ENCODE measurements around the gene PLEKHA8. TPM values are rescaled to one million over a fixed set of nuclear protein-coding genes. Genes with fewer than 3 reads are reported as not detected.

Gene PLEKHA8
- total and polyA plus RNA-seq, 10 donors, result 1.4 to 13.6 (median 8.4) TPM

GRCh38 chr7:30087371-30087770 lies 59.2 kb downstream of the PLEKHA8 start:
- H3K4me1 ChIP-seq, result no peaks in the 10 kb centered on the region
- no peaks in the 10 kb centered on the region for H3K9me3 ChIP-seq
- intact Hi-C loops (cut with DNase I; ENCODE audit: low total_unique reads), result no loop called here
- H3K4me3 ChIP-seq, result no peak overlapping the region
- H3K27me3 ChIP-seq (replicated peaks in 1 of 7), result no peaks in the 10 kb centered on the region
- DNase-seq, result no peak
- peaks cover 0 to 18% (median 0%) of the 10 kb centered on the region in 6 donors for H3K36me3 ChIP-seq
- H3K27ac ChIP-seq, result no peak overlapping the region
- no peak for TF ChIP-seq POLR2A (IDR thresholded peaks at IDR 0.05)
- TF ChIP-seq CTCF (IDR thresholded peaks at IDR 0.05 in 8 of 11, conservative IDR thresholded peaks at IDR 0.05 in 3 of 11), result no peak
- TF ChIP-seq POLR2AphosphoS5 (IDR thresholded peaks at IDR 0.05), result no peak

- no peaks in the 10 kb centered on the region for H3K4me1 ChIP-seq
- no peak overlapping the region for H3K27ac ChIP-seq
- peaks cover 0 to 15% (median 0%) of the 10 kb centered on the region in 6 donors for H3K36me3 ChIP-seq
- intact Hi-C loops (cut with DNase I; ENCODE audit: low total_unique reads), result no loop called here
- no peak for DNase-seq
- no peak for TF ChIP-seq POLR2AphosphoS5 (IDR thresholded peaks at IDR 0.05)
- TF ChIP-seq CTCF (IDR thresholded peaks at IDR 0.05 in 8 of 11, conservative IDR thresholded peaks at IDR 0.05 in 3 of 11), result no peak
- TF ChIP-seq POLR2A (IDR thresholded peaks at IDR 0.05), result no peak
- no peak overlapping the region for H3K4me3 ChIP-seq
- no peaks in the 10 kb centered on the region for H3K9me3 ChIP-seq
- no peaks in the 10 kb centered on the region for H3K27me3 ChIP-seq (replicated peaks in 1 of 7)
Observed at GRCh38 chr7:30088362-30088761, 60.1 kb downstream of the PLEKHA8 start.

GRCh38 chr7:30090111-30090510 lies 61.9 kb downstream of the PLEKHA8 start:
- WGBS, 5 donors, result 27 to 48% (median 42%) methylated on average over 3 of the region's 3 CpGs
- intact Hi-C loops (cut with DNase I; ENCODE audit: low total_unique reads), result no loop called here
- peaks cover 0 to 9% (median 0%) of the 10 kb centered on the region in 6 donors for H3K36me3 ChIP-seq
- no peak for DNase-seq
- no peak overlapping the region for H3K4me3 ChIP-seq
- no peak for TF ChIP-seq POLR2A (IDR thresholded peaks at IDR 0.05)
- no peak for TF ChIP-seq POLR2AphosphoS5 (IDR thresholded peaks at IDR 0.05)
- no peak for TF ChIP-seq CTCF (IDR thresholded peaks at IDR 0.05 in 8 of 11, conservative IDR thresholded peaks at IDR 0.05 in 3 of 11)
- H3K27me3 ChIP-seq (replicated peaks in 1 of 7), result no peaks in the 10 kb centered on the region
- H3K4me1 ChIP-seq, result no peaks in the 10 kb centered on the region
- no peaks in the 10 kb centered on the region for H3K9me3 ChIP-seq
- H3K27ac ChIP-seq, result no peak overlapping the region

GRCh38 chr7:30091491-30091912 lies 63.3 kb downstream of the PLEKHA8 start:
- DNase-seq, result no peak
- Histone ChIP-seq H3K27ac (no peak overlapping the region), H3K4me3 (no peak overlapping the region), H3K9me3 (no peaks in the 10 kb centered on the region), H3K36me3 (no peaks in the 10 kb centered on the region), H3K4me1 (no peaks in the 10 kb centered on the region), H3K27me3 (replicated peaks in 1 of 7) (no peaks in the 10 kb centered on the region)
- intact Hi-C loops (cut with DNase I; ENCODE audit: low total_unique reads), result no loop called here
- 83 to 89% (median 87%) methylated on average over 2 of the region's 2 CpGs for WGBS, 5 donors
- TF ChIP-seq POLR2AphosphoS5 (IDR thresholded peaks at IDR 0.05) (no peak), POLR2A (IDR thresholded peaks at IDR 0.05) (no peak), CTCF (IDR thresholded peaks at IDR 0.05 in 8 of 11, conservative IDR thresholded peaks at IDR 0.05 in 3 of 11) (no peak)
